ENCODE measurements around the gene HADHB. TPM values are rescaled to one million over a fixed set of nuclear protein-coding genes. Genes with fewer than 3 reads are reported as not detected.

HADHB gene
- total and polyA plus RNA-seq, 10 of the 15 experiments (the other 5 are each of a cell fraction or from before 2014, with no cell fraction given) = 53.7 to 145 (median 85.5) TPM

- ChIA-PET CTCF (interaction anchor here (0.8 to 1.2 kb wide), 2 partner anchors 11 to 335 kb away, joined by 3 to 4 read pairs; no protein-coding TSS in a partner anchor), SMC1A (ENCODE audit: uncharacterized antibody, unreplicated experiment) (interaction anchor here (0.8 to 1.8 kb wide), 3 partner anchors 83 to 562 kb away, joined by 3 to 4 read pairs (median 3); no protein-coding TSS in a partner anchor), RAD21 (ENCODE audit: unreplicated experiment) (interaction anchor here (0.9 to 1.5 kb wide), 2 partner anchors 80 to 153 kb away, joined by 3 to 4 read pairs; partner anchors contain the start of gene GAREM2), POLR2A (interaction anchor here (0.6 kb wide), 1 partner anchor 278 kb away, joined by 4 read pairs; no protein-coding TSS in a partner anchor)
- Histone ChIP-seq H3K9me3 (replicated peaks; ENCODE audit: control insufficient read depth, insufficient read depth, low read length) (no peaks in the 10 kb centered on the region), H3K27ac (ENCODE audit: control insufficient read depth, insufficient read depth) (no peak overlapping the region), H4K20me1 (ENCODE audit: control insufficient read depth, insufficient read depth) (no peaks in the 10 kb centered on the region), H3K9ac (ENCODE audit: control insufficient read depth, insufficient read depth, low read length) (no peak overlapping the region), H3K4me2 (ENCODE audit: control insufficient read depth, insufficient read depth) (no peak overlapping the region), H3K36me3 (ENCODE audit: control insufficient read depth in 2 of 2, insufficient read depth in 2 of 2, low read length in 1 of 2) (no peaks in the 10 kb centered on the region), H3K79me2 (ENCODE audit: control insufficient read depth, insufficient read depth, low read length) (no peaks in the 10 kb centered on the region), H3K27me3 (replicated peaks in 1 of 2; ENCODE audit: control insufficient read depth in 2 of 2, insufficient read depth in 2 of 2, low read length in 1 of 2) (no peaks in the 10 kb centered on the region), H3K4me1 (ENCODE audit: control insufficient read depth, insufficient read depth, low read length) (no peaks in the 10 kb centered on the region), H3K4me3 (no peak overlapping the region), H2AFZ (ENCODE audit: control insufficient read depth, low read depth, low read length) (no peak overlapping the region)
- no peak for DNase-seq (ENCODE audit: low read depth, low spot score)
- TF ChIP-seq KAT2A (conservative IDR thresholded peaks at IDR 0.05; ENCODE audit: control insufficient read depth, low read depth, low read length) = no peak
- no peak for TF ChIP-seq MEF2A (IDR thresholded peaks at IDR 0.05; ENCODE audit: insufficient read depth, low read depth, low read length)
- TF ChIP-seq DPF2 (IDR thresholded peaks at IDR 0.05) = no peak
- no peak for TF ChIP-seq MTA2 (IDR thresholded peaks at IDR 0.05; ENCODE audit: low read depth)
- no peak for TF ChIP-seq RELB (IDR thresholded peaks at IDR 0.05; ENCODE audit: low read depth)
- no peak for TF ChIP-seq BCLAF1 (IDR thresholded peaks at IDR 0.05)
- TF ChIP-seq ATF2 (IDR thresholded peaks at IDR 0.05; ENCODE audit: low read length) = no peak
- TF ChIP-seq ATF3 (IDR thresholded peaks at IDR 0.05; ENCODE audit: borderline replicate concordance, extremely low read depth, low read depth, low read length) = no peak
- TF ChIP-seq BRCA1 (IDR thresholded peaks at IDR 0.05; ENCODE audit: low read depth, low read length) = no peak
- no peak for TF ChIP-seq BHLHE40 (IDR thresholded peaks at IDR 0.05; ENCODE audit: borderline replicate concordance in 1 of 2, low read depth in 2 of 2, low read length in 1 of 2)
- TF ChIP-seq POLR2A (IDR thresholded peaks at IDR 0.05; ENCODE audit: low read depth, low read length) = no peak
- no peak for TF ChIP-seq HSF1 (IDR thresholded peaks at IDR 0.05; ENCODE audit: low read depth, low read length)
- TF ChIP-seq USF2 (IDR thresholded peaks at IDR 0.05; ENCODE audit: borderline replicate concordance, low read depth, low read length) = no peak
- TF ChIP-seq TARDBP (IDR thresholded peaks at IDR 0.05; ENCODE audit: borderline replicate concordance) = no peak
- TF ChIP-seq SUPT20H (IDR thresholded peaks at IDR 0.05; ENCODE audit: borderline replicate concordance, control insufficient read depth, low read depth, low read length) = no peak
- 0 out of 3 replicates have a peak, but pooled peaks have one; percentile 24 for ATAC-seq
- intact Hi-C loops (cut with micrococcal nuclease; ENCODE audit: unreplicated experiment) (no loop called here), in situ Hi-C loops (cut with MboI) (no loop called here)
- BruUV-seq (replicated peaks) = no TSS peak
- 100% methylated on average over 1 of the region's 1 CpG for WGBS (ENCODE audit: insufficient coverage, insufficient replicate concordance, low lambda C conversion rate, missing lambda C conversion rate)
- no peak for FAIRE-seq
Observed at GRCh38 chr2:26326514-26326913, 81.8 kb downstream of the HADHB start.
